Caco-2 (cell line): ENCODE measurements around the gene USP20. TPM values are rescaled to one million over a fixed set of nuclear protein-coding genes. Genes with fewer than 3 reads are reported as not detected.

Experiments
- BruUV-seq: library from RNA; stranded (reverse); fragments of 400-500 nt; replicated peaks from 2 replicates; lab custom pipeline; 2021; lab: Mats Ljungman, UMichigan
- CTCF ChIA-PET: fragments of 300-600 bp; sonication (Branson Sonifier 250); formaldehyde crosslinking; loops from one replicate; lab custom pipeline; 2022; ENCODE audit warnings: antibody characterized with exemption; lab: Charles Lee
- POLR2A ChIA-PET: fragments of 300-600 bp; sonication (Branson Sonifier 250); formaldehyde crosslinking; loops from one replicate; lab custom pipeline; 2022; ENCODE audit warnings: antibody characterized with exemption; lab: Charles Lee
- DNase-seq, 2 experiments: peaks; one replicate each; pipeline versions ENCODE4 v3.0.0 to v3.0.0-alpha.2; 2020 to 2022
- H3K27me3 ChIP-seq: replicated peaks from 2 replicates; pipeline ENCODE4 v1.6.0; 2011; ENCODE audit warnings: low read length; ENCODE audit not compliant: control insufficient read depth, insufficient read depth
- H3K36me3 ChIP-seq: 2 replicates; pipeline ENCODE4 v1.5.1; 2011; ENCODE audit warnings: low read length; ENCODE audit not compliant: control insufficient read depth, insufficient read depth
- H3K4me1 ChIP-seq: fragments of 250-450 bp; sonication (Bioruptor Pico); 2 replicates; pipeline ENCODE4 v1.5.1; 2020; ENCODE audit warnings: mild to moderate bottlenecking
- H3K4me3 ChIP-seq: 2 replicates; pipeline ENCODE4 v1.5.1; 2011; ENCODE audit warnings: low read depth, mild to moderate bottlenecking, control low read depth, low read length
- H3K9me3 ChIP-seq: fragments of 250-450 bp; sonication (Bioruptor Pico); 2 replicates; pipeline ENCODE4 v1.5.1; 2020; ENCODE audit warnings: mild to moderate bottlenecking, moderate library complexity
- H3K27ac Mint-ChIP-seq: one replicate; pipeline ENCODE4 v1.8.0; 2022; ENCODE audit warnings: mixed read lengths; ENCODE audit not compliant: unreplicated experiment
- H3K27me3 Mint-ChIP-seq: one replicate; pipeline ENCODE4 v1.8.0; 2022; ENCODE audit warnings: mixed read lengths; ENCODE audit not compliant: insufficient read depth, unreplicated experiment
- H3K36me3 Mint-ChIP-seq: one replicate; pipeline ENCODE4 v1.8.0; 2022; ENCODE audit warnings: mild to moderate bottlenecking, mixed read lengths; ENCODE audit not compliant: insufficient read depth, unreplicated experiment
- H3K4me1 Mint-ChIP-seq: one replicate; pipeline ENCODE4 v1.8.0; 2022; ENCODE audit warnings: low read depth, mixed read lengths; ENCODE audit not compliant: unreplicated experiment
- H3K4me3 Mint-ChIP-seq: one replicate; pipeline ENCODE4 v1.8.0; 2022; ENCODE audit warnings: mild to moderate bottlenecking, moderate library complexity, mixed read lengths; ENCODE audit not compliant: unreplicated experiment
- H3K9me3 Mint-ChIP-seq: one replicate; pipeline ENCODE4 v1.8.0; 2022; ENCODE audit warnings: mixed read lengths; ENCODE audit not compliant: unreplicated experiment
- CTCF ChIP-seq, 2 experiments: fragments of 200-600 bp in 1 of 2; IDR thresholded peaks; 1 replicate in 1 of 2; 2 replicates in 1 of 2; pipeline versions ENCODE4 v1.5.1 to v1.8.0; 2011 to 2022; ENCODE audit warnings: antibody characterized with exemption in 1 of 2, control low read depth in 1 of 2, inconsistent platforms in 1 of 2, low read depth in 1 of 2, low read length in 1 of 2, mild to moderate bottlenecking in 1 of 2, moderate library complexity in 1 of 2; ENCODE audit not compliant: insufficient read depth in 1 of 2, severe bottlenecking in 1 of 2, unreplicated experiment in 1 of 2
- intact Hi-C: fragments of 100-400 bp; cut with micrococcal nuclease; formaldehyde crosslinking; loops from one replicate; pipeline ENCODE4 v1.10.0; 2022; ENCODE audit not compliant: unreplicated experiment
- total RNA-seq: library from RNA; stranded (reverse); gene quantifications from 2 replicates; pipeline ENCODE4 v1.2.3, GENCODE V29; 2022

The USP20 gene
- total RNA-seq, 1 experiment from 2014 or later, result 13.9 TPM

GRCh38 chr9:129823935-129824601, 11.2 kb upstream of the USP20 start, which contains the start of gene TOR1A:
TOR1A (minus strand) TSS chr9:129824136; CDS start chr9:129824085, 51 bp downstream.
- Histone ChIP-seq H3K4me3 (peak within 1 kb of the TSS; percentile 100), H3K27me3 (no peaks in the 10 kb centered on the region), H3K9me3 (no peaks in the 10 kb centered on the region), H3K36me3 (no peaks in the 10 kb centered on the region; the same call in 1 of the 2 replicates), H3K4me1 (no peaks in the 10 kb centered on the region)
- TF ChIP-seq CTCF (IDR thresholded peaks at IDR 0.05; ENCODE audit: insufficient read depth in 1 of 2, low read depth in 1 of 2, low read length in 1 of 2, severe bottlenecking in 1 of 2, unreplicated experiment in 1 of 2), result no peak
- peak; percentile 93 to 95 for DNase-seq
- no TSS peak for BruUV-seq
- Mint-ChIP-seq H3K27ac (peak within 1 kb of the TSS; percentile 81), H3K27me3 (no peaks in the 10 kb centered on the region), H3K9me3 (no peaks in the 10 kb centered on the region), H3K36me3 (peaks cover 30% of the 10 kb centered on the region), H3K4me1 (peaks cover 6% of the 10 kb centered on the region), H3K4me3 (peak within 1 kb of the TSS; percentile 90)
- intact Hi-C loops, result loop anchor here (1.0 kb wide), 1 partner anchor 11 kb away; the partner anchor contains the start of genes C9orf78 and USP20
- ChIA-PET CTCF (interaction anchor here (0.5 to 0.7 kb wide), 3 partner anchors 22 to 1272 kb away, joined by 3 to 5 read pairs (median 3); no protein-coding TSS in a partner anchor), POLR2A (interaction anchor here (1.2 kb wide), 1 partner anchor 152 kb away, joined by 3 read pairs; no protein-coding TSS in a partner anchor)

GRCh38 chr9:129826344-129826743, 8.9 kb upstream of the USP20 start:
- TF ChIP-seq CTCF (IDR thresholded peaks at IDR 0.05; ENCODE audit: insufficient read depth in 1 of 2, low read depth in 1 of 2, low read length in 1 of 2, severe bottlenecking in 1 of 2, unreplicated experiment in 1 of 2), result no peak
- H3K36me3 ChIP-seq, result no peaks in the 10 kb centered on the region; the same call in 1 of the 2 replicates
- Mint-ChIP-seq H3K4me1 (peaks cover 6% of the 10 kb centered on the region), H3K27me3 (no peaks in the 10 kb centered on the region), H3K36me3 (peaks cover 48% of the 10 kb centered on the region), H3K27ac (no peak overlapping the region), H3K9me3 (no peaks in the 10 kb centered on the region), H3K4me3 (no peak overlapping the region)
- intact Hi-C loops, result no loop called here
- H3K4me3 ChIP-seq, result no peak overlapping the region
- no peak for DNase-seq
- ChIA-PET CTCF (no interaction called here), POLR2A (no interaction called here)
- no peaks in the 10 kb centered on the region for H3K27me3 ChIP-seq
- H3K4me1 ChIP-seq, result no peaks in the 10 kb centered on the region
- no peaks in the 10 kb centered on the region for H3K9me3 ChIP-seq
- no TSS peak for BruUV-seq

GRCh38 chr9:129826759-129827158, 8.5 kb upstream of the USP20 start:
- H3K36me3 ChIP-seq, result no peaks in the 10 kb centered on the region; the same call in 1 of the 2 replicates
- no peak overlapping the region for H3K4me3 Mint-ChIP-seq
- peaks cover 6% of the 10 kb centered on the region for H3K4me1 Mint-ChIP-seq
- POLR2A ChIA-PET, result no interaction called here
- TF ChIP-seq CTCF (IDR thresholded peaks at IDR 0.05; ENCODE audit: insufficient read depth in 1 of 2, low read depth in 1 of 2, low read length in 1 of 2, severe bottlenecking in 1 of 2, unreplicated experiment in 1 of 2), result no peak
- no peak overlapping the region for H3K4me3 ChIP-seq
- H3K9me3 ChIP-seq, result no peaks in the 10 kb centered on the region
- no TSS peak for BruUV-seq
- intact Hi-C loops, result no loop called here
- no peak overlapping the region for H3K27ac Mint-ChIP-seq
- CTCF ChIA-PET, result no interaction called here
- no peaks in the 10 kb centered on the region for H3K9me3 Mint-ChIP-seq
- H3K4me1 ChIP-seq, result no peaks in the 10 kb centered on the region
- H3K36me3 Mint-ChIP-seq, result peaks cover 52% of the 10 kb centered on the region
- no peak for DNase-seq
- H3K27me3 Mint-ChIP-seq, result no peaks in the 10 kb centered on the region
- H3K27me3 ChIP-seq, result no peaks in the 10 kb centered on the region
